Measurements from ENCODE around the gene GALNT18. TPM values are rescaled to one million over a fixed set of nuclear protein-coding genes. Genes with fewer than 3 reads are reported as not detected.

The GALNT18 gene
- total RNA-seq, 1 donor from 2014 or later = not detected

DNA sequence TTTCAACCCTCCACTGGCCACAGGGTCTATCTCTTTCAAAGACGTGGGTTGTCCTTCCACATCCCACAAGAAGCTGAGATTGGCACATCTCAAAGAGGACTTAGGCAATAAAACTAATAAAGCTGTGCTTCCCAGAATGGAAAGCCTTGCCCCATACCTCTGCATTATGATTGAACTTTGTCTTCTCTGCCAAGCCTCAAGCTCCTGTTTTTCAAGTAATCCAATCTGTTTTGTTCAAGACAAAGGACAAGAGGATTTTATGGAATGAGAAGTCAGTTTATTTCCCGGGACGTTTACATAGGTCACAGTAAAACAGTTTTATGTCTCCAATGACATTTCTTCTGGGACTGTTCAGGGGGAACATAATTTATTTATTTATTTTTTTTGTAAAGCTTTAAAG is 108.4 kb downstream of the GALNT18 start:
- CTCF ChIA-PET = no interaction called here
- no peaks in the 10 kb centered on the region for H3K9me3 Mint-ChIP-seq
- no peak overlapping the region for H3K4me3 Mint-ChIP-seq
- TF ChIP-seq, protein P1, sequence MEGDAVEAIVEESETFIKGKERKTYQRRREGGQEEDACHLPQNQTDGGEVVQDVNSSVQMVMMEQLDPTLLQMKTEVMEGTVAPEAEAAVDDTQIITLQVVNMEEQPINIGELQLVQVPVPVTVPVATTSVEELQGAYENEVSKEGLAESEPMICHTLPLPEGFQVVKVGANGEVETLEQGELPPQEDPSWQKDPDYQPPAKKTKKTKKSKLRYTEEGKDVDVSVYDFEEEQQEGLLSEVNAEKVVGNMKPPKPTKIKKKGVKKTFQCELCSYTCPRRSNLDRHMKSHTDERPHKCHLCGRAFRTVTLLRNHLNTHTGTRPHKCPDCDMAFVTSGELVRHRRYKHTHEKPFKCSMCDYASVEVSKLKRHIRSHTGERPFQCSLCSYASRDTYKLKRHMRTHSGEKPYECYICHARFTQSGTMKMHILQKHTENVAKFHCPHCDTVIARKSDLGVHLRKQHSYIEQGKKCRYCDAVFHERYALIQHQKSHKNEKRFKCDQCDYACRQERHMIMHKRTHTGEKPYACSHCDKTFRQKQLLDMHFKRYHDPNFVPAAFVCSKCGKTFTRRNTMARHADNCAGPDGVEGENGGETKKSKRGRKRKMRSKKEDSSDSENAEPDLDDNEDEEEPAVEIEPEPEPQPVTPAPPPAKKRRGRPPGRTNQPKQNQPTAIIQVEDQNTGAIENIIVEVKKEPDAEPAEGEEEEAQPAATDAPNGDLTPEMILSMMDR (IDR thresholded peaks at IDR 0.05) = no peak
- DNase-seq = no peak
- POLR2A ChIA-PET = no interaction called here
- ATAC-seq (ENCODE audit: low read depth) = no peak
- no peaks in the 10 kb centered on the region for H3K4me1 Mint-ChIP-seq
- intact Hi-C loops (cut with micrococcal nuclease) = no loop called here
- peaks cover 2% of the 10 kb centered on the region for H3K27me3 Mint-ChIP-seq
- H3K27ac Mint-ChIP-seq = no peak overlapping the region
- no peaks in the 10 kb centered on the region for H3K36me3 Mint-ChIP-seq (ENCODE audit: low read depth)

DNA sequence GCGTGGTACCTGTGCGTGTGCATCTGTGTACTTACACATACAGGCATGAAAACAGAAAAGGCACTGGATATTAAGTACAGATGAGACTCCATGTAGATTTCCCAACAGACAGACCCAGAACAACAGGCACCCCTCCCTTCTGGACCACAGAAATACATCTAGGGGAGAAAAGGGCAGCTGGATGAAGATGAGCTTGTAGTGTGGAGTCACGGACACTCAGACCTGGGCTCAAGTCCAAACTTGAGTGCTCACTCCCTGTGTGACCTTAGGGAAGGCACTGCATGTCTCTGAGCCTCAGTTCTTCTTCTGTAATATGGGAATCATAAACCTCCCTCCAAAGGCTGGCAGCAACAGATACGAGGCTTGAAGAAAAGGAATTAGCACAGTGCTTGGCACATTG is 108.9 kb downstream of the GALNT18 start:
- Mint-ChIP-seq H3K4me3 (no peak overlapping the region), H3K4me1 (no peaks in the 10 kb centered on the region), H3K36me3 (ENCODE audit: low read depth) (no peaks in the 10 kb centered on the region), H3K27me3 (peaks cover 2% of the 10 kb centered on the region), H3K9me3 (no peaks in the 10 kb centered on the region), H3K27ac (no peak overlapping the region)
- intact Hi-C loops (cut with micrococcal nuclease) = no loop called here
- DNase-seq (no peak), ATAC-seq (ENCODE audit: low read depth) (no peak)
- ChIA-PET POLR2A (no interaction called here), CTCF (no interaction called here)
- TF ChIP-seq, protein P1 (IDR thresholded peaks at IDR 0.05) = no peak

DNA sequence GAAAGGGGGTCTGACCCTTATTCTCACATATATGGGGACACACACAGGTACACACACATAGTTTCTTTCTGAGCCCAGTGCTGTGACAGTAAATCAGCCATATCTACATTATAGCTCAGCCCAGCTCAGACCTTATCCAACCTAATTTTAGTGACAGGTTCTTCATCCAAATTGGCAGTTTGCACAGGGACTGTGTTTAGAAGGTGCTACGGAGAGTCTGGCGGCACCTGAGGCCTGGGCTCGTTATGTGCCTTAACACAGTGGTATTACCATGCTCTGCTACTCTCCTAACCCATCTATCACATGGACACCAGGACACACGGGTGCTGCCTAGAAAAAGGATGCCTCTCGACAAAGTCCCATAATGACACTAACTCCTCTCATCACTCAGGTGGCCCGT is 109.3 kb downstream of the GALNT18 start:
- POLR2A ChIA-PET = no interaction called here

DNA sequence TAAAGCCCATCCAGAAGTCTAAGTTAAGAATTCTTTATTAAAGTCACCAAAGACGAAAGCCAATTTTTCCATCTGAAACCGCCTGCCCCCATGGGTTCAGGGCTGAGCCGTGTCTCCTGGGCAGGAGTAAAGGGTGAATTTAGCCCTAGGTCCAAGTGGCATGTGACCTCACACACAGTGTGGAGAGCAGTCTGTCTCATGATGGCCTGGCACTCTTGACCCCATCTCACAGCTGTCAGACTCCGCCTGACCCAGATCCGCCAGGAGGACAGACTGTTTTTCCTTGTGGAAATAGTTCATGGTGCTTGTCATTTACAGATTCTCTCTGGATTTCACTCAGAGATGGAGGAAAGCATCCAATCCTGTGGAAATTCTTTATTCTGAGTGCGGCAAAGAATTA is 109.7 kb downstream of the GALNT18 start:
- POLR2A ChIA-PET = no interaction called here
- Mint-ChIP-seq H3K9me3 (no peaks in the 10 kb centered on the region), H3K27me3 (peaks cover 3% of the 10 kb centered on the region), H3K36me3 (ENCODE audit: low read depth) (no peaks in the 10 kb centered on the region), H3K4me1 (no peaks in the 10 kb centered on the region), H3K27ac (no peak overlapping the region), H3K4me3 (no peak overlapping the region)
- ATAC-seq (ENCODE audit: low read depth) = no peak
- TF ChIP-seq, protein P1 (IDR thresholded peaks at IDR 0.05) = no peak
- CTCF ChIA-PET = no interaction called here
- intact Hi-C loops (cut with micrococcal nuclease) = no loop called here
- DNase-seq = no peak

More for the DNA sequence above, 109.3 kb downstream of the GALNT18 start:
- no peaks in the 10 kb centered on the region for H3K9me3 Mint-ChIP-seq
- TF ChIP-seq, protein P1 (IDR thresholded peaks at IDR 0.05) = no peak
- peaks cover 3% of the 10 kb centered on the region for H3K27me3 Mint-ChIP-seq
- H3K36me3 Mint-ChIP-seq (ENCODE audit: low read depth) = no peaks in the 10 kb centered on the region
- CTCF ChIA-PET = no interaction called here
- no peak overlapping the region for H3K27ac Mint-ChIP-seq
- DNase-seq = no peak
- no peak overlapping the region for H3K4me3 Mint-ChIP-seq
- no peaks in the 10 kb centered on the region for H3K4me1 Mint-ChIP-seq
- ATAC-seq (ENCODE audit: low read depth) = no peak
- intact Hi-C loops (cut with micrococcal nuclease) = no loop called here

DNA sequence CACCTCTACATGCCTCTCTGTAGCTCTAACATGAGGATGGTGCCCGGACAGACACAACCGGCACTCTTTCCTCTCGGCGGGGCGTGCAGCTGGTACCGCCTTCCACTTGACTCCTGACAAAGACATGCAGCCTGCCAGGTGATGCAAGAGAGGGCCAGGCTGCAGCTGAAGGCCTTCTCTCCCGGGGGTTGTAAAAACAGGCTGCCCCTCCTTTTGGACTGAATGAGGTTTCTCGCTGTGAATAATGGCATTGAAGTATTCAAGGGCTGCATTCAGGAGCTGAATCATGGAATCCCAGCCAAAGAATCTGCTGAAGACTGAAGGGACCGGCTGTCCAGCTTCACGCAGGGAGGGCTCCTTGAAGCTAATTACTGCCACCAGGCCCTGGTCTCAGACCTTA is 110.9 kb downstream of the GALNT18 start:
- no peaks in the 10 kb centered on the region for H3K36me3 Mint-ChIP-seq (ENCODE audit: low read depth)
- DNase-seq (no peak), ATAC-seq (ENCODE audit: low read depth) (no peak)
- H3K27ac Mint-ChIP-seq = no peak overlapping the region
- ChIA-PET POLR2A (no interaction called here), CTCF (no interaction called here)
- H3K4me3 Mint-ChIP-seq = no peak overlapping the region
- intact Hi-C loops (cut with micrococcal nuclease) = no loop called here
- no peaks in the 10 kb centered on the region for H3K4me1 Mint-ChIP-seq
- peaks cover 3% of the 10 kb centered on the region for H3K27me3 Mint-ChIP-seq
- H3K9me3 Mint-ChIP-seq = no peaks in the 10 kb centered on the region
- TF ChIP-seq, protein P1 (IDR thresholded peaks at IDR 0.05) = no peak

All from activated B cell treated with CpG ODN at 0.5 μM for 24 hours (primary cell).